Esophagus muscularis mucosa (tissue), 3 donors: ENCODE measurements around the gene FURIN.

Experiments used
- POLR2A ChIP-seq: fragments of 450-650 bp; IDR thresholded peaks from one replicate; pipeline ENCODE4 v1.6.1; 2017; ENCODE audit warnings: antibody characterized with exemption, moderate library complexity, mild to moderate bottlenecking, low read depth
- POLR2AphosphoS5 ChIP-seq, 2 donors: sonication (generic); formaldehyde crosslinking; IDR thresholded peaks; one replicate each; pipeline ENCODE4 v1.6.1; 2017; ENCODE audit warnings: antibody characterized with exemption in 2 of 2
- TF ChIP-seq, protein P1 (sequence below), 3 experiments: fragments of 200-600 bp in 2 of 3; fragments of 450-650 bp in 1 of 3; sonication (generic) in 2 of 3; IDR thresholded peaks; one replicate each; pipeline ENCODE4 v1.5.1; 2017 to 2019; ENCODE audit warnings: antibody characterized with exemption in 3 of 3, mild to moderate bottlenecking in 2 of 3, moderate library complexity in 1 of 3

DNA sequence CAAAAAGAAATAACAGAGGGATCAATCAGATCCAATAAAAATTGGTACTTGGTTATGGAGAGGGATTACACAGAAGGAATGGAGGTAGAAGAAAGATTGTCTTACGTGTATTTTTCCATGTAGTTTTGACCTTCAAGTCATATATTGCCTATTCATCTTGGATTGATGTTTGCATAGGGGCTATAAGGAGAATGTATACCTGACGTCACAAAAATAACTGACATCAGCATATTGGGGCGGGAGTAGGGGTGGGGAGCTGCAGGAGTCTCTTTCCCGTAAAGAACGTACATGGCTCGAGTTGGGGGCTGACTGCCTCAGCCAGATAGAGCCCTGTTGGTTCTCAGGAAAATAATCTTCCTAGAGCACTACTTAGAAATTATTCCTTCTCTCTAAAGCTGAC lies 5.9 kb upstream of the FURIN start:
- TF ChIP-seq, protein P1, sequence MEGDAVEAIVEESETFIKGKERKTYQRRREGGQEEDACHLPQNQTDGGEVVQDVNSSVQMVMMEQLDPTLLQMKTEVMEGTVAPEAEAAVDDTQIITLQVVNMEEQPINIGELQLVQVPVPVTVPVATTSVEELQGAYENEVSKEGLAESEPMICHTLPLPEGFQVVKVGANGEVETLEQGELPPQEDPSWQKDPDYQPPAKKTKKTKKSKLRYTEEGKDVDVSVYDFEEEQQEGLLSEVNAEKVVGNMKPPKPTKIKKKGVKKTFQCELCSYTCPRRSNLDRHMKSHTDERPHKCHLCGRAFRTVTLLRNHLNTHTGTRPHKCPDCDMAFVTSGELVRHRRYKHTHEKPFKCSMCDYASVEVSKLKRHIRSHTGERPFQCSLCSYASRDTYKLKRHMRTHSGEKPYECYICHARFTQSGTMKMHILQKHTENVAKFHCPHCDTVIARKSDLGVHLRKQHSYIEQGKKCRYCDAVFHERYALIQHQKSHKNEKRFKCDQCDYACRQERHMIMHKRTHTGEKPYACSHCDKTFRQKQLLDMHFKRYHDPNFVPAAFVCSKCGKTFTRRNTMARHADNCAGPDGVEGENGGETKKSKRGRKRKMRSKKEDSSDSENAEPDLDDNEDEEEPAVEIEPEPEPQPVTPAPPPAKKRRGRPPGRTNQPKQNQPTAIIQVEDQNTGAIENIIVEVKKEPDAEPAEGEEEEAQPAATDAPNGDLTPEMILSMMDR (IDR thresholded peaks at IDR 0.05) = no peak
- TF ChIP-seq POLR2A (no peak), POLR2AphosphoS5 (IDR thresholded peaks at IDR 0.05) (no peak)
